KG1 (cell line): ENCODE data around the gene ZNF277.
"Not testable (repeated sequence)": the region's sequence is repeated elsewhere in the genome, so short reads cannot be mapped to it uniquely, and the experiment has no call there.

Source experiments
- DNase-seq: peaks from one replicate; lab custom pipeline; 2025; lab: John Stamatoyannopoulos, UW

Gene ZNF277

DNA sequence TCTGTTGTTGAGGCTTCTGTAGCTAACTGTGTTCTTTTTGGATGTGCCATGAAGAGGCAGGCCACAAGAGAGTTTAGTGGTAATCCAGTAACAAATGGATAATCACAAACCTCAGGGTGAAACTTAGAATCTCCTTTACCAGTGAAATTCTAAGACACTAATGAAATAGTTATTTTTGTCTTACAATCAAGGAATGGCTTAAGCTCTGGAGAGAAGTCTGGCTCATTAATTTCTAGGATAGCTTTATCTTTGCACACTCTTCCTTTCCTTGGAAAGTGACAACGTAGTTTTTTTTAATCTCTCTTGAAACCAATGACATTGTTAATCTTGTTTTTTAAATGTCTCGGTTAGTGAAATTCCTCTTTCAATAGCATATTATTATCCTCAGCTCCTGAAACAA, 150.1 kb downstream of the ZNF277 start:
- no peak for DNase-seq

DNA sequence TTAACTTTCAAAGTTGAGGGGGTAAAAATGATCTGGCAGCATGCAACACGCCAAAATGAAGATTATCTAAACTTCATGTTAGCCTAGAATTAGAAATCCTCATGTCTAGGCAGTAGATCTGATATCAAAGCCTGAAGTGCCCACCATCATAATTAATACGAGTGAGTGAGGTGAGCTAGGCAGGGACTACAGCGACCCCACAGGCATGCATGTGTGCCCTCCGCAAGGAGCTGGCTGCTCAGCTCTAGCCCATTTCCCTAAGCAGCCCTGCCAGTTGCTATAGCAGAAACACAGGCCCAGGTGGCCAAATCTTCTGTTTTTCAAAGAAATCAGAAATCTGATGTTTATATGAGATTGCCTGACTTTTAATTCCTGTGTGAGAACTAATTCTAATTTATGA, 150.6 kb downstream of the ZNF277 start:
- no peak for DNase-seq

DNA sequence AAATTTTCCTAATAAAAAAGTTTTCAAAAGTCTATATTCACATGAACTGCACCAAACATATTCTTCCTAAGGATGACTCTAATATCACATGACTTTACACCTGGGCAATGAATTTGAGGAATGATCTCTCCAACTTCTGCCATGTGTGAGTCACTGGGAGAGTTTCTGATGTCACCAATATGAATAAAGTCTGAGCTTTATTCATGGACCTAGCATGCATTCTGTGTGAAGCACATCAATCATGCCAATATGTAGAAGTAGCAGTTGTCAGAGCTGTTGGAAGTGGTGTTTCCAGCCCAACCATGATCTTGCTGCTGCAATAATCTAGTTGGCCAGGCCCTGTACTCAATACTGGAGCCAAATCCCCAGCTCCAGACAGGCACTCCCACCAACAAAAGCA, 152.0 kb downstream of the ZNF277 start:
- no peak for DNase-seq

DNA sequence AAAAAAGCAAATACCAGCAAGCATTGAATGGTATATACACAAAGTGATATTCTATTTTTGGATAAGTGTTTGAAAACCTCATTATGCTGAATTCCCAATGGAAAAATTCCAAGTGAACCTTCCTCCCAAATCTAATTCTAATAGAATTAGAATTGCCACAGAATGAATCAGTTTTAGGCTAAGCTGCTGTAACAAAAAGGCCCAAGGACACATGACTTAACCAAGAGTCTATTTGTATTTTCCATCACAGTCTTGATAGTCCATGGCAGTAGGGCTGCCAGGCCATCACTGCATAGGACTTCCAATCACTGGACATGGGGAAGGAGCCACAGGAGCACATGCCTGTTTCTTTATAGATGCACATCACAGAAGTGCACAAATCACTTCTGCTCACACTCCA, 152.6 kb downstream of the ZNF277 start:
- no peak for DNase-seq

DNA sequence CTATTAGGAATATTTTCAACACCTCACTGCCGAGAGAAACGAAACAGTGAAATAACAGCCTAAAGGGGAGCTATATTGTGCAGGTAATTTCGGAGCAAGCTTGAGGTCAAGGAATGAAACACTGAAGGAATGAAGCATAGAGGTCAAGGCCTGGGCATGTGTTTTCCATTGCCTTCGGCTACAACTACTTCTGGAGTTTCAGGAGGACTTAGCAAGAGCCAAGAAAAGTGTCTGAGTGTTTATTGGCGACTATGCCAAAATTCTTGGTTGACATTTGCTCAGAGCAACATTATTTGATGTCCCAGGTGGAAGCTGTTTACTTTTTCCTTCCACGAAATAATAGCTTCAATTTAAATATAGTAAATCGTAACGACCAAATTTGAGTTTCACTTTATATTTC, 154.2 kb downstream of the ZNF277 start:
- DNase-seq, result no peak

DNA sequence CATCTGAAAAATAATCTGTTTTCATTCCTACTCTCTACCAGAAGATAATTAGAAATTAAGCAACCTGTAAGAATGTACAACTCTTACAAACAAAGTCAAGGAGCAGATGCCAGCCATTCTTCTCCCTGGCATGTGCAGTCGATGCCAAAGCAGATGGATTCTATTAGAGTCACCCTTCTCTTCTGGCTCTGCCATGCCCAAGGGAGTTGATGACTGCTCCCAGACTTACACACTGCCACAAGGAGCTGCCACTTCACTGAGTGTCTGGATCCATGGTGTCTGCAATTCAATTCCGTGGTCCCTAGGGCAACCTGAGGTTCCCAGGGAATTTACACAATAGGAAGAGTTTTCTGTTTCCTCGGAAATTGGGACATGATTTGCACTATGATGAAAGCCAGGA, 154.7 kb downstream of the ZNF277 start:
- DNase-seq, result no peak

DNA sequence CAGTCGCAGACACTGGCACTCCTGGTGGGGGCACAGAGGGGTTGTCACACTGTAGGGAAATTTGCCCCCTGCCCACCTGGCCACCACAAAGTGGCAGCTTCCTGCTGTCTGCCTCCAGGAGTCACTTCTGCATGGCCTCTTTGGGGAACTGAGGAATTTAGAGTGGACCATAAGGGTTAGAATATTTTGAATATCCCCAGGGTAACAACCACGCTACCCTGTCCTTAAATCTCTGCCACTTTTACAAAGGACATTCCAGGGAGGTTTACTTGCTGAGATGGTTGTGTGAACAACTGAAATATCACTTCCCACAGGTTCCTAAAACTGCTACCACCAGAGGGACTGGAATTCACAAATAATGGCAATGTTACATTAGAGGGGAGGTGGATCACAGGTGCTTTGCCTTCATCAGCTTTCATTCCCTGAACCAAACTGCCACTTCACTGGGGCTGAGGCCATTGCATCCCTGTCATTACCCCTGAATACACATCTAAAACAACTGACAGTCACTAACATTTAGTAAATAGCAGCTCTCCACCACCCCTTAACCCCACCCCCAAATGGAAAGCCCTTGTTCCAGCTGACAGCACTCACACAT, 155.7 kb downstream of the ZNF277 start:
- DNase-seq, result no peak

DNA sequence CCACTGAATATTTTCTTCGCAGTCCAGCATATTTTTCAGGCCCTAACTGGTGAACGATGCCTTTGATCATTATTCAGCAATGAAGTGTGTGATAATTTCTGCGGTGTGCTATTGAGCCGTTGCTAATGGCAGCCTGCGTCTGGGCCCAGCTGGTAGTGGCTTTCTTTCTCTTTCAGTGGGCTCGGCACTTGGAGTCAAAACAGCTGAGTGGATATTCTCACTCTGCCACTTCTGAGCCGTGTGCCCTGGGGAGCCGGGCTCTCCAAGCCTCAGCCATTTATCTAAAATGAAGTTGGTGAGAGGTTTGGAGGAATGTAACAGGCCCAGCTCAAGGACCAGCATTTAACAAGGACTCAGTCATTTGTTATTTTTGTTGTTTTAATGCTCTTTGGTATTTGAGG, 156.2 kb downstream of the ZNF277 start:
- no peak for DNase-seq

DNA sequence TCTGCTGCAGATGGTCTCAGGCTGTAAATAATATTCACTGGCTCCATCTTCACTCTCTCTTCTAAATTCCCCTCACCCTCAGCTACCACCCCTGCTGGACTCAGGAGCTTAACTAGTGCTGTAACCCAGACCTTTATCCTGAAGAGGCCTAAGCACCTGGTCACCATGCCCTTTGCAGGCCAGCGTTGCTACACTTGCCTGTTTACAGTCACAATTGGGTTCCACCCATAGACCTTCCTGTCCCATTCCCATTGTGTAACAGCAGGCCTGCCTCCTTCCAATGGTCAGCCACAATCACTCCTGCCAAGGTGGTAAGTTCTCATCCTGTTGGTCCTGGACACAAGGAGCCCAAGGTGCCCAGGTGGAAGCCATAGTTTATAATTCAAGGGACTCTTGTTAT, 157.9 kb downstream of the ZNF277 start:
- DNase-seq, result no peak

DNA sequence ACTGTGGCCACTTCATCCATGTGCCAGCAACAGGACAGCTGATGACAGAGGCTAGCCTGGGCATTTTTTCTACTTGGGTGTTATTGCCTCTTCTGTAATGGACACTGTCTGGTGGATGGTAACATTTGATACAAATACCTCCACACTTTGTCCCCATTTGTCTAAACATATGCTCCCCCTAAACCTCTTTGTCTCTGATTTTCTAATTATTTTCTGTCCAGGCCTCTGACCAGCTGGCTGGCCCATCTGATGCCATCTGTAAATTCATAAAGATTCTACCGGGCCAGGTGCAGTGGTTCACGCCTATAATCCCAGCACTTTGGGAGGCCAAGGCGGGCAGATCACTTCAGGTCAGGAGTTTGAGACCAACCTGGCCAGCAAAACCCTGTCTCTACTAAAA, 159.1 kb downstream of the ZNF277 start:
- no peak for DNase-seq

DNA sequence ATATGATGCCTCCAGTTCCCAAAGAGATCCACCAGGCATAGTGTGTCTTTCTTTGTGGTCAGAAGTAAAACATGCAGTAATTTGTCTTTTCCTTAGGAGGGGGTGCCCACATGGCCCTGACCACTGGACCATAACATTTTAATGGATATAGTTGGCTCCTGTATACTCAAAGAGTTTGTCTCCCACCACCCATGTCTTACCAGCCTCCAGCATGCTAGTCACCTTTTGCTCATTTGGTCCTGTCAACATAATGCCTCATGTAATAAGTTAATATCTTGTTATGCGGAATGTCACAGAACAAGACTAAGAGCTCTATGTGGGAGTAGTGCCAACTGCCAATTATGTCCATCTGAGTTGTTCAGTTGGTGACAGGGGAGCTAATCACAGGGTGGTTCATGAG, 160.4 kb downstream of the ZNF277 start:
- no peak for DNase-seq

DNA sequence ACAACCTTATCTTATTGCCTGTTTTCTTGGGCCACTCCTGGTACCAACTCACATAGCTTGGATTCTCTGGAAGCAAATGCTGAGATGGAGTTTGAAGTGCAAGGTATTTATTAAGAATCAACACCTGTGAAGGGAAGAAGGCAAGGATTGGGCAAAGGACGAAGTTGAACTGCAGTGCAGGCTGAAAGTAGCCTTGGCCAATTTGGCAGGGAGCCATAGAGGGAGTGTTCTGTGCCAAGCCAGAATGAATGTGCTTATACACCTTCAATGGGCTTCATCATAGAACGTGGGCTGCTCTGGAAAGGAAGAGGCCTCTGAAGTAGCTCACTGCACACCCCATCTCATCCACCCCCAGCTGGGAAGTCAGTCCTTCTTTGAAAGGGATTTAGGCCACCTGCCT, 163.9 kb downstream of the ZNF277 start:
- DNase-seq, result no peak

DNA sequence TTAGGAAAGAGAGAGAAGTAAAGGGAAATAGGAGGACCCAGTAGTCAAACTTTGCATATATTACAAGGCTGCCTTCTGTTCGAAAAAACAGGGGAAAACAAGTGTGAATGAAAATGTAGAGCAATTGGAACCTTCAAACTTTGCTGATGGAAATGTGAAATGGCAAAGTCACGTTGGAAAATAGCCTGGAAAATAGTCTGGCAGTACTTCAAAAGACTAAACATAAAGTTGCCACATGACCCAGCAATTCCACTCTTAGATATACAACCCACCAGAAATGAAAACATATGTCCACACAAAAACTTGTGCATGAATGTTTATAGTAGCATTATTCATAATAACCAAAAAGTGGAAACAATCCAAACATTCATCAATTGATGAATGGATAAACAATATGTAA, 165.2 kb downstream of the ZNF277 start:
- no peak for DNase-seq

DNA sequence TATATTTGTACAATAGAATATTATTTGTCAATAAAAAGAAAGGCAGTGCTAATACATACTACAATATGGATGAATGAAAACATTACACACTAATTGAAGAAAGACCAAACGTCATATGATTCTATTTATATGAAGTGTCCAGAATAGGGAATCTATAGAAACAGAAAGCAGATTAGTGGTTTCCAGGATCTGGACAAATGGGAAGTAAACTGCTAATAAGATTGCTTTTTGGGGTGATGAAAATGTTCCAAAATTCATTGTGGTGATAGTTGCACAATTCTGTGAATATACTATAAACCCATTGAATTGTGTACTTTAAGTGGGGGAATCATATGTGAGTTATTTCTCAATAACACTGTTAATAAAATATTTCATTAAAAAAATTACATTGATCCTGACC, 165.6 kb downstream of the ZNF277 start:
- no peak for DNase-seq

DNA sequence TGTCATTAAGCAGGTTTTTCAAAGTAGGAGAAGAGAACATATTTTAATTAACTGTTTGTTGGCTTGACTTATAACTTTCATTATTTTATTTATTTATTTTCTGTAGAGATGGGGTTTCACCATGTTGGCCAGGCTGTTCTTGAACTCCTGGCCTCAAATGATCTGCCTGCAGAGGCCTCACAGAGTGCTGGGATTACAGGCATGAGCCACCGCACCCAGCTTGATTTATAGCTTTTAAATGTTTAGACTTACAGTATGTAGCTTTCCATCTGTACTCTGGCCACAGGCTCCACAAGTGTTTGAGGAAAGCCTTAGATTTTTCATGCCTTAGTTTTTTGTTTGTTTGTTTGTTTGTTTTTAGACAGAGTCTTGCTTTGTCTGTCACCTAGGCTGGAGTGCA, 171.1 kb downstream of the ZNF277 start:
- no peak for DNase-seq

DNA sequence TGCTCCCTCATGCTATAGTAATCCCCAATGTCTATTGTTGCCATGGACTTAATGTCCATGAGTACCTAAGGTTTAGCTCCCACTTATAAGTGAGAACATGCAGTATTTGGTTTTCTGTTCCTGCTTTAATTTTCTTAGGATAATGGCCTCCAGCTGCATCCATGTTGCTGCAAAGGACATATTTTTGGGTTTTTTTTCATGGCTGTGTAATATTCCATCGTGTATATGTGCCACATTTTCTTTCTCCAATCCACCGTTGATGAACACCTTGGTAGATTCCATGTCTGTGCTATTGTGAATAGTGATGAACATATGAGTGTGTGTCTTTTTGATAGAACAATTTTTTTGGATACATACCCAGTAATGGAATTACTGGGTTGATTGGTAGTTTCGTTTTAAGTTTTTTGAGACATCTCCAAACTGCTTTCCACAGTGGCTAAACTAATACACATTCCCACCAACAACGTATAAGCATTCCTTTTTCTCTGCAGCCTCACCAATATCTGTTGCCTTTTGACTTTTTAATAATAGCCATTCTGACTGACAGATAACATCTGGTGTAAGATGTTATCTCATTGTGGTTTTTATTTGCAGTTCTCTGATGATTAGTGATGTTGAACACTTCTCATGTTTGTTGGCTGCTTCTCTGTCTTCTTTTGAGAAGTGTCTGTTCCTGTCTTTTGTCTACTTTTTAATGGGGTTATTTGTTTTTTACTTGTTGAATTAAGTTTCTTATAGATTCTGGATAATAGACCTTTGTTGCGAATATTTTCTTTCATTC, 175.0 kb downstream of the ZNF277 start:
- DNase-seq, result no peak

DNA sequence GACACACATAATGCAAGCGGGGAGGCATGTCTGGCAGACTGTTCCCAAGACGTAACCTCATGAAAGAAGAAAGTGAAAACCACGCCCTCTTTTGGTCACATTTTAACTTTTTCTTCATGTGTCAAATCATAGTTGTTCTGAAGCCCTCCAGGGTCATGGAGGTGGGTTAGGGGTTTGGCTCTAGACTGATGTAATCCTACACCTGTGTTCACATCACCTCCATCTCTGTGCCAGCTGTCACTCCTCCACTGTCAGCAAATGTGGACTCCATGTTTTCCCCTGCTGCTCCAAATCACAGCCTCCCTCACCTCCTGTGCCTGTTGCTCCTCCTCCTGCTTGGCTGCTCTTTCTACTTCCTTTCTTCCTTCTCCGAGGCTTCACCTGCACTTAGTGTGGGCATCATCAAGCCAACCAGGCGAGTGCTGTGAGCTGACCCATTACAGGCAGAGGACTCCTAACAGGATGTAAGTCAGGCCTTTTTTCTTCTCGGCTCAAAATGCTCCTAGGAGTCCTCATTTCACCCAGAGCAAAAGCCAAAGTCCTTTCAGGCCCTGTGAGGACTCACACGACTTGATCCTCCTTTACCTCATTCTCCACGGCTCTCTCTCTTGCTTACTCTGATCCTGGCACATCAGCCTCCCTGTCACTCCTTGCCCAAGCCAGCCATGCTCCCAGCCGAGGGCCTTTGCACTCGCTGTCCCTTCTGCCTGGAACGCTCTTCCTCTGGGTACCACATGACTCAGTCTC, 177.3 kb downstream of the ZNF277 start:
- no peak for DNase-seq

DNA sequence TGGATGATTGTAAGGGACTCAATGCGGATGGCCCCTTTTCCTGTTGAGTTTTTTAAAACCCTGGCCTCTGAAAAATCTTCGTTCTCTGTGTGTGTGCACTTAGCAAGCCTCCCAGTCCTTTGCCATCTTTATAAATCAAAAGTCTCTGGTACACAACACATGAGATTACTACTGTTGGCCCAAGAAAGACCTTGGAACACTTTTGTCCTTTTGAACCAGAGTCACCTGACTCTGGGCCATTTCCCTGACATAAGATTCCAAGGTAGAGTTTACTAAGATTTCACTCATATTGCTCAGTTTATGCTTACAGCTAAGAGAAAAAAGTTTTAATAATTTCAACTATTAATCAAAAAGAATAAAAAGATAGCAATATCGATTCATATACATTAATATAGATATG, 179.0 kb downstream of the ZNF277 start:
- no peak for DNase-seq

DNA sequence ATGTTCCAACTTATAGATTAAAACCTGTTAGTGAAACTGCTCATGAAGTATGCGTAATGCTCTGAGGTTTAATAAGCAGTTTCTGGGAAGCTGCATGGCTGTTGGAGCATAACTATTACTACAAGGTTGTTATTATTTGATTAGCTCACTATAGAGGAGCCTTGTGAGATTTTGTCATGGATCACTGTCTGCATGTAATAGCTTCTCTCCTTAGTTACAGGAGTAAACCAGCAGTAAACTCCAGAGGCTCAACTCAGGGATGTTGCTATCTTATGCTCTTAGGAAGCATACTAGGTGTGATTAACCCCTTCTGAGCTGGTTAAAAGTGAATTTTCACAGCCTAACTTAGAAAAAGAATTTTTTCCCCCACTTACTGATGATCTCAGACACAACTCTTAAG, 180.1 kb downstream of the ZNF277 start:
- DNase-seq, result no peak

DNA sequence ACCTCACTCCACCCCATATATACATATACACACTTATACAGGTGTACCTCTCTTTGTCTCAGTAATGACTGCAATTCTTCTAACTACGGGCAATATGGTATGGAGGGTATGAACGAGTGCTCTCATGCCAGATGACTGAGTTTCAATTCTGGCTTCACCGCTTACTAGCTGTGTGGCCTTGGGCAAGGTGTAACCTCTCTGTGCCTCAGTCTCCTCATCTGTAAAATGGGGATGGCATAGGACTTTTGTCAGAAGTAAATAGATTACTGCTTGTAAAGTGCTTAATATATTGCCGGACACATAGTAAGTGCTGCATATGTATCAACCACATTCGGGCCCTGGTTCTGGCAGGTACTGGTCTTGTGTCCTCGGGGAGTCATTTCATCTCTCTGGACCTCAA, 183.7 kb downstream of the ZNF277 start:
- no peak for DNase-seq

DNA sequence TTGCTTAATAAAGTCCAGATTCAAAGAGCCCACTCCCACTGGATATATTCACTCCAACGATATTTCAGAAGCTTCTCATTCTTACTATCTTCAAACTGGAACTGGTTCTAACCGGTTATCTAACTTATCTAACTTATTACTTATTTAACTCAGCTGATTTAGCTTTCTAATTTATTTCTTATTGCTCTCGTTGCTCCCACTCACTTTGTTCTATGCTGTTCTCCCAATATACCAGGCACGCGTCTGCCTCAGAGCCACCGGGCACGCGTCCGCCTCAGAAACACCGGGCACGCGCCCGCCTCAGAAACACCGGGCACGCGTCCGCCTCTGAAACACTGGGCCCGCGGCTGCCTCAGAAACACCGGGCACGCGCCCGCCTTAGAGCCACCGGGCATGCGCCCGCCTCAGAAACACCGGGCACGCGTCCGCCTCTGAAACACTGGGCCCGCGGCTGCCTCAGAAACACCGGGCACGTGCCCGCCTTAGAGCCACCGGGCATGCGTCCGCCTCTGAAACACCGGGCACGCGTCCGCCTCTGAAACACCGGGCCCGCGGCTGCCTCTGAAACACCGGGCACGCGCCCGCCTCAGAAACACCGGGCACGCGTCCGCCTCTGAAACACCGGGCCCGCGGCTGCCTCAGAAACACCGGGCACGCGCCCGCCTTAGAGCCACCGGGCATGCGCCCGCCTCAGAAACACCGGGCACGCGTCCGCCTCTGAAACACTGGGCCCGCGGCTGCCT, 184.8 kb downstream of the ZNF277 start:
- not testable (repeated sequence) for DNase-seq

DNA sequence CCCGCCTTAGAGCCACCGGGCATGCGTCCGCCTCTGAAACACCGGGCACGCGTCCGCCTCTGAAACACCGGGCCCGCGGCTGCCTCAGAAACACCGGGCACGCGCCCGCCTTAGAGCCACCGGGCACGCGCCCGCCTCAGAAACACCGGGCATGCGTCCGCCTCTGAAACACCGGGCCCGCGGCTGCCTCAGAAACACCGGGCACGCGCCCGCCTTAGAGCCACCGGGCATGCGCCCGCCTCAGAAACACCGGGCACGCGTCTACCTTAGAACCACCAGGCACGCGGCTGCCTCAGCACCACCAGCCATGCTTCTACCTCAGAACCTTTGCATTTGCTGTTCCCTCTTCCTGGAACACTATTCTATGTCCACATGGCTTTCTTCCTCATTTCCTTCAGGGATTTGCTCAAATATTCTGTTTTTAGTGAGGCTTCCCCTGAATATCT, 185.4 kb downstream of the ZNF277 start:
- not testable (repeated sequence) for DNase-seq
